HG03439 (cell line): Measurements from ENCODE around the gene ARID5A.
"Not testable (repeated sequence)": the region's sequence is repeated elsewhere in the genome, so short reads cannot be mapped to it uniquely, and the experiment has no call there.

ENCODE experiments used
- ATAC-seq: cut with Tn5 transposase; IDR thresholded peaks from one replicate; pipeline ENCODE4 v1.9.1; 2021; ENCODE audit warnings: mild to moderate bottlenecking, moderate library complexity; ENCODE audit not compliant: unreplicated experiment

The ARID5A gene

DNA sequence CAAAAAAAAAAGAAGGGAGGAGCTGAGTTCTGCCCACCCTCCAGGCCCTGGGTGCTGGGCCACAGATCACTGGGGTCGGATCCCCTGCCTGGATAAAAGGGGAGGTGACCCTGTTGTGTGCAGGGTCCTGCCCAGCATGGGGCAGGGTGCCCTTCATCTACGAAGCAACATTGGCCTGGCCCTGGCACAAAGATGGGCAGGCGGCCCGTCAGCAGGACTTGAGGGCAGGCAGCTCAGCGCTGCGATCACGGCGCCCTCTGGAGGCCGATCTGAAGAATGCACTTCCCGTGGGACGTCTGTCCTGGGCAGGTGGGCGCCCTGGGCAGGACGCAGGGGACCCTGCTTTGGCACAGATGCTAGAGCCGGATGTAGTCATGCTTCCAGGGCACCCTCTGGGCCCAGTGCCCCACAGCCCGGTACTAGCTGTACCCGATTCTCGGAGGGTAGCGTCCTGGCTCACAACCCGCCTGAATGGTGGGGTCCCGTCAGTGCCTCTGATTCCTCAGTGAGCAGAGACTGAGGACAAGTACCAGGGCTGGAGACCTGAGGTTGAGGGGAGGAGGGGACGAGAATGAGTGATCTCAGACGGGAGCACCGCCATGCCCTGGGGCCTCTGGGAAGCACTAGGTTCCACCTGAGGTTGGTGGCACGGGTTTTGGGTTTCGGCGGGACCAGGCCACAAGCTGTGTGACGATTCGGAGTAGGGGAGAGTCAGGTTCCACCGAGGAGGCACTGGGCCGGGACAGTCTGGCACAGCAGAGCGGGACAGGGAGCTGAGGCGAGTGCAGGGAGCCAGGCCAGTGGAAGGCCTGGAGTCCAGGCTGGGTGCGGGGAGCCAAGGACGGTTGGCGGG is 18.0 kb downstream of the ARID5A start:
- ATAC-seq, result no peak

- no peak for ATAC-seq
Measured at GRCh38 chr2:96555146-96555610, 18.6 kb downstream of the ARID5A start.

- ATAC-seq, result no peak
Measured at GRCh38 chr2:96556441-96557330, 20.1 kb downstream of the ARID5A start.

DNA sequence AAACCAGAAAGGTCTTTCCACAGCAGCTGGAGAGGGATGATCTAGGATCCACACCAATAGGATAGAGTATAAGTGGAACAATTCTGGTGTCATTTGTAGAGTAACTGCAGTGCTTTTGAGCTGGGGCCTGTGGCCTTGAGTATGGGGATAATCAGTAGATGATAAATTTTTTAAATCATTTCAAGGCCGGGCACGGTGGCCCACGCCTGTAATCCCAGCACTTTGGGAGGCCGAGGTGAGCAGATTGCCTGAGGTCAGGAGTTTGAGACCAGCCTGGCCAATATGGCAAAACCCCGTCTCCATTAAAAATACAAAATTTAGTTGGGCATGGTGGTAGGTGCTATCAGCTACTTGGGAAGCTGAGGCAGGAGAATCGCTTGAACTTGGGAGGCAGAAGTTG is 20.9 kb downstream of the ARID5A start:
- ATAC-seq, result not testable (repeated sequence)

- ATAC-seq, result no peak
Measured at GRCh38 chr2:96558061-96558460, 21.5 kb downstream of the ARID5A start.

DNA sequence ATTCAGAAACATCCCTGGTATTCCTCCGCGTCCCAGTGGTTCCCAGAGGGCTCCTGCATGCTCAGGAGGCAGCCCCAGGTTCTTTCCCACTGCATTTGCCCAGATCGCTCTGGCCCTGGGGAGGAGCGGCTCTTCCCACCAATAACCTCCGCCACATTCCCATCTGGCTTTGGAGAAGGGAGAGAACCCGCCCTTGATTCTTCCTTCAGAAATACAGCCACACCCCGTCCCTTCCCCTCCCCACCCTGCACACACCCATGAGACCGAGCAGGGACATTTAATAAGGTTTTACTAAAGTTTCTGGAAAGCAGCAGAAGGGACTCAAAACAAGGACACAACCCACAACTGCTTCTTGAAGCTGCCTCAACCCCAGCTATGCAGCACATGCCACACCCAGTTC is 21.9 kb downstream of the ARID5A start:
- ATAC-seq, result no peak

DNA sequence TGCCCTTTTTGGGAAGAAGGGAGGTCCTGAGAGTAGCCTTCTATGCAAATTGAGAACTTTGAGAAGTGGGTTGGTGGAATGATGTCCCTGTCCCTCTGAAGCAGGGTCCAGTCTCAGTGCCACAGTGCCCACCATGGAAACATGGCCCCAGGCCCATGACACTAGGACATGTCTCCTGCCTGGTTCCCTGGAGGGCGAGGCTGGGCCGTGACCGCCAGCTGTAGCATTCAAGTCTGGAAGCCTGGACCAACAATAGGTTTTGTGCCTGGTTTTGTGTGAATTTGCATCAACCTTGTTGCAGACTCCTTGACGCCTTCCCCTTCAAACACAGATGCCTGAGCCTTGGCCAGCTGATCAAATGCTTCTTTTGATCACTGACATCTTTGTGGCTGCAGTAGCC is 27.5 kb downstream of the ARID5A start:
- ATAC-seq, result no peak

DNA sequence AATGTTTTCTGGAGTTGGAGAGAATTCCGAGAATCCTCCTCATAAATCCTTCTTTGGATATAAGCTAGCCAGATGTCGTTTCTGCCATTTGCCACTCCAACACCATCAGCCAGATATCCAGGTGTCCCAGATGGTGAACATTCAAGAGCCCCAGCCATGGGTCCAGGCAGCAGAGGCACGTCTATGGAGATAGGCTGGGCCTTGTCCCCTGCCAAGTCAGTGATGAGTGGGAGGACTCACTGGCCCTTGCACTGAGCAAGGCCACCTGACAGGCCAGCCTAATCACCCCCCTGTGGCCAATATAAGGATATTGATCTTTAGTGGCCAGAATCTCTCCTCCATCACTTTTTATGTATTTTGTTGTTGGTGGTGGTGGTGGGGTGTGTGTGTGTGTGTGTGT is 28.0 kb downstream of the ARID5A start:
- no peak for ATAC-seq

GRCh38 chr2:96565111-96565510 is 28.6 kb downstream of the ARID5A start:
- no peak for ATAC-seq

GRCh38 chr2:96568094-96568493 is 31.5 kb downstream of the ARID5A start:
- ATAC-seq, result no peak

- ATAC-seq, result no peak
Measured at GRCh38 chr2:96574364-96574763, 37.8 kb downstream of the ARID5A start.

GRCh38 chr2:96575785-96576456 is 39.4 kb downstream of the ARID5A start:
- no peak for ATAC-seq

- ATAC-seq, result no peak
Measured at GRCh38 chr2:96577501-96577900, 40.9 kb downstream of the ARID5A start.

DNA sequence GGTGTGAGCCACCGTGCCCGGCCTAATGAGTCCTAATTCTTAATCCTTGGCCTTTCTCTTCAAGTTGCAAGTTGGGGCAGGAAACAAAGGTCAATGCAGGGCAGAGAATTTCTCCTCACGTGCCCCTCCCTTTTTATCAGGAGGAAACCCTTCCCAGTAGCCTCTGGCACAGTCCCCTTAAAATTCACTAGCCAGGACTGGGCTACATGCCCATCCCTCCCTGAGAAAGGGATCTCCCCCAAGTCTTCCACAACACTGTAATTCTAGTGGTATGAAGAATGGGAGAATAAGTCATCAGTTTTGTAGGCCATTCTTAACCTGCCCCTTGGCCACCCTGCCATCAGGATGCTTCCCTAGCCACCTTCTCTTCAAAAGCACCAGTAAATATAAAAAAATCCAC is 42.2 kb downstream of the ARID5A start:
- no peak for ATAC-seq

GRCh38 chr2:96579422-96579821 is 42.9 kb downstream of the ARID5A start:
- no peak for ATAC-seq

DNA sequence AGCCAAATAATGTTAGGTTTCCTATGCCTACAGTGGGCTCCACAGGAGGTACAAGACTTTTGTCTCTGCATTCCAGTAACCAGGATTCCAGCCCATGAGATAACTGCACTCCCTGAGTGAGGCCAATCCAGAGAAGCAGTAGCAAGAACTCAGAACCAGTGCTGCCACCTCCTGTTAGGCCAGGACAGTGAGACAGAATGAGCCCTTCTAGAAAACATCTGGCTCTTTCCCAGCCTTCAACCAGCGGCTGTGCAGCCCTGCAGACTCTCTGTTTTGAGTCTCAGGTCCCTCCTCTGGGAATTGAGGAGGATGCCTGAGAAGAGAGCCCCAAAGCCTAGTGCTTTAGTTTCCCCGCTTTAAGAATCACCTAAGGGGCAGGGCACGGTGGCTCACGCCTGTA is 44.2 kb downstream of the ARID5A start:
- no peak for ATAC-seq

GRCh38 chr2:96584017-96584416 is 47.5 kb downstream of the ARID5A start:
- ATAC-seq, result no peak

DNA sequence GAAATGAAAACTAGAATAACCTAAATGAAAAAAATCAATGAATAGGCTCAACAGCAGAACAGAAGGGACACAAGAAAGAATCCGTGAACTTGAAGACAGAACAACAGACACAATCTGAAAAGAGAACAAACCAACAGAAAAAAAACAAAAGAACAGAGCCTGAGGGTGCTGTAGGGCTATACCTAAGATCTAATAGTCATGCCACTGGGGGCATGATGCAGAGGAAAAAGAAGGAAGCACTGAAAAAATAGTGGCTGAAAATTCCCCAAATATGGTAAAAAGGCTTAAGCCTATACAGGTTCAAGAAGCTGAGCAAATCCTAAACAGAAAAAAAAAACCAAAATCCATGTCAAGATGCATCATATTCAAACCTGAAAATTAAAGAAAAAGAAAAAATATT is 51.3 kb downstream of the ARID5A start:
- no peak for ATAC-seq

GRCh38 chr2:96591054-96591453 is 54.5 kb downstream of the ARID5A start:
- ATAC-seq, result no peak

GRCh38 chr2:96591494-96591893 is 54.9 kb downstream of the ARID5A start:
- ATAC-seq, result no peak

DNA sequence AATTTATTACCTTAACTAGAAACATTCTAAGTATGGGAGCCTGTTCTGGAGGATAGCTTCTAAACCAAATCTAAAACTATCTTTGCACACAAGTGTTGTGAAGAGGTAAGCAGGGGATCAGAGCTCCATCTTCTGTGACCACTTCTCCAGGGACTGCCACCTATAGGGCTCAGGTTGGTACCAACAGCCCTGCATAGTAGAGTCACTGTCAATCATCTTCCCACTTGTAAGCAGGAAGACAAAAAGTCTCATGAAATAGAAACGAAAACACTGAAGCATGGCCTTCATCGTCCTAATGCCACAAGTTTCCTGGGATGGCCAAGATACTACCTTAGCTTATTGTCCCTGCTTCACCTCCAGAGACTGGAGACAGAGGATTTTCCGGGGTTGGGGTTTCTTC is 57.7 kb downstream of the ARID5A start:
- ATAC-seq, result no peak
